Keratinocyte (primary cell): Measurements from ENCODE around the gene TAPBP.

Experiments
- CTCF ChIP-seq, 3 experiments: IDR thresholded peaks in 1 of 3; conservative IDR thresholded peaks in 1 of 3; optimal IDR thresholded peaks in 1 of 3; 2 replicates in 2 of 3; 3 replicates in 1 of 3; pipeline versions ENCODE3 to v1.5.1; 2011; ENCODE audit warnings: low read length in 3 of 3, mild to moderate bottlenecking in 3 of 3, moderate library complexity in 2 of 3, control low read depth in 1 of 3, inconsistent platforms in 1 of 3; ENCODE audit not compliant: insufficient read depth in 2 of 3; ENCODE audit errors: extremely low read depth in 1 of 3
- EZH2 ChIP-seq: IDR thresholded peaks from one replicate; pipeline ENCODE4 v1.6.1; 2012; ENCODE audit warnings: inconsistent platforms, mild to moderate bottlenecking, low read length, moderate library complexity

DNA sequence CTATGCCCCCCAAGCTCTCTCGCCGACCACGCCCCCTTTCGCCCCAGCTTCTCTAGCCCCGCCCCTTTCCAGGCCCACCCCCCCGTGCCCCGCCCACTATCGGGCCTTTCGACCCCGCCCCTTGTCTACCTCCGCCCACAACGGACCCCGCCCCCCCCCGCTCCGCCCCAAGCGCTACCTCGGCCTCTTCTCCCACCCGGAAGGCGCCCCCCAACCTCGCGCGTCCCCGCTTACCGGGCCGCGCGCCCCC is 3.5 kb upstream of the TAPBP start:
- TF ChIP-seq CTCF (optimal IDR thresholded peaks at IDR 0.05 in 1 of 3, IDR thresholded peaks at IDR 0.05 in 1 of 3, conservative IDR thresholded peaks at IDR 0.05 in 1 of 3; ENCODE audit: extremely low read depth in 1 of 3, insufficient read depth in 2 of 3, low read length in 3 of 3) (no peak), EZH2 (no peak)
